ENCODE measurements around the gene SESN2. TPM values are rescaled to one million over a fixed set of nuclear protein-coding genes. Genes with fewer than 3 reads are reported as not detected.

SESN2 gene
- 7.0 to 10.2 TPM (median 7.6 TPM) in 5 replicates for total RNA-seq (2022; extraction: Qiagen RNA extraction; ENCODE audit: low read depth)

DNA sequence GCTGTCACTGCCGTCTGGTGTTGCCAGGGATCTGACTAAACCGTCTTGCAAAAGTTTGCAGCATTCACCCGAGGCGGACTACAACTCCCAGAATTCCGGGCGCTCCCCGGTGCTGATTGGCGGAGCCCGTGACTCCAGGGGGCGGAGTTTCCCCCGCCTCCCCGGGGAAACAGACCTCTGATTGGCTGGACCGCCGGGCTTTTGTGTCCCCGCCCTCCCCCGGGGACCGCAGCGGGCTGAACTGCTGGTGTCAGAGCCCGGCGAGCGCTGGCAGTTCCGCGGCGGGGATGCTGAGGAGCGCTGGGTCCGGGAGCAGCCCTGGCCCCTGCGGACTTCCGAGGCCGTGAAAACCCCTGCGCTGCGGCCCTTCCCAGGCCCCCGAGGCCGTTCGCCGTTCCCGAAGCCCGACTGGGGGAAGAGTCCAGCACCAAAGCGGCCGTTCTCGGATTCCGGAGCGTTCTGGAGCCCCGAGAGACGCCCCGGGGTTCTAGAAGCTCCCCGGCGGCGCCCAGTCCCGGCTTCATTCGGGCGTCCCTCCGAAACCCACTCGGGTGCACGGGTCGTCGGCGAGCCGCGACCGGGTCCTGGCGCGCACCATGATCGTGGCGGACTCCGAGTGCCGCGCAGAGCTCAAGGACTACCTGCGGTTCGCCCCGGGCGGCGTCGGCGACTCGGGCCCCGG, at the start of gene SESN2:
Gene SESN2, plus strand, starts transcription at position 267 of the 682 bp plus-strand sequence. Its CDS starts 330 bp downstream, at position 597.

DNA sequence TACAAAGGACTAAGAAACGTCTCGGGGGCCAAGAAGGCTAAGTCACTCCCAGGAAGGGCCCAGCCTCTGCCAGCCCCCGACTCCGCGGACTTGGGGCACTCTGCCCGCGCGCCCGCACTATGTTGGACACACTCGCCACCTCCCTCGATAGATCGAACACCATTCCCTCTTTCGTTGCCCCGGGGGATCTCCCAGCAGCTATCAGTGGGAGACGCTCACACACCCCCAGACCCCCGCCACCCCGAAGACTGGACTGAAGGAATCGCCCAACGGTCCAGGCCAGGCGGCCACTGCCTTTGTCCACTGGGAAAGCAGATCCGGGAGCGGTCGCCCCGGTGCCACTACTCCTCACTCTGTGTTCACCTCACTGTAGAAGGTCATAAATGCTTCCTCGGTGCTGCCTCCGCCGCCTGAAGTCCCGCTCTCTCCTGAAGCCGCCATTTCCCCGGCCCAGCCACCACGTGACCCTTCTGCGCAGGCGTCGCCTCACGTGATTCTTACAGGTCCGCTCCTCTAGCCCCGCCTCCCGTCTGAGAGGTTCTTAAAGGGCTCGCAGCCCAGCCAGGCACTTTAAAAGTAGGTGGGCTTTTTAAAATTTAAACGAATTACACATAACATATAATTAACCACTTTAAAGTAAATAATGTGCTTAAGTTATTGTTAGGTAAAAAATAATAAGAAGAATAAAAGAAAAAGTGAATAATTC, 26.6 kb upstream of the SESN2 start, which contains the start of gene DNAJC8:
Gene DNAJC8, minus strand, starts transcription at position 472 of the 706 bp plus-strand sequence. Its CDS starts 31 bp downstream, at position 441.

GRCh38 chr1:28235755-28236655, 23.3 kb upstream of the SESN2 start, which contains the start of gene ATP5IF1:
Gene ATP5IF1, plus strand, starts transcription at chr1:28236124. Its CDS starts 60 bp downstream, at chr1:28236184.

Other genes starting within 250 kb of the SESN2 start
- 5.9 to 7.1 TPM (median 6.6 TPM) in 5 replicates for gene EYA3, start 170.9 kb upstream of the SESN2 start, total RNA-seq (2022; extraction: Qiagen RNA extraction; ENCODE audit: low read depth)
- 0.25 to 0.57 TPM (median 0.33 TPM) in 5 replicates for gene PTAFR, start 82.8 kb upstream of the SESN2 start, total RNA-seq (2022; extraction: Qiagen RNA extraction; ENCODE audit: low read depth)
- gene DNAJC8, start 26.5 kb upstream of the SESN2 start, total RNA-seq (2022; extraction: Qiagen RNA extraction; ENCODE audit: low read depth), result 69.4 to 78.2 TPM (median 77.3 TPM) in 5 replicates
- gene ATP5IF1, start 23.4 kb upstream of the SESN2 start, total RNA-seq (2022; extraction: Qiagen RNA extraction; ENCODE audit: low read depth), result 161 to 174 TPM (median 169 TPM) in 5 replicates
- 16.4 to 20.6 TPM (median 19.4 TPM) in 5 replicates for gene MED18, start 69.5 kb downstream of the SESN2 start, total RNA-seq (2022; extraction: Qiagen RNA extraction; ENCODE audit: low read depth)
- gene PHACTR4, start 110.2 kb downstream of the SESN2 start, total RNA-seq (2022; extraction: Qiagen RNA extraction; ENCODE audit: low read depth), result 18.6 to 23.1 TPM (median 21.5 TPM) in 5 replicates
- gene RCC1, start 246.5 kb downstream of the SESN2 start, total RNA-seq (2022; extraction: Qiagen RNA extraction; ENCODE audit: low read depth), result 82.3 to 86.1 TPM (median 82.8 TPM) in 5 replicates

Measured in A549 treated with CpdA at 1 μM for 4 hours (cell line).